Fibroblast of skin of left quadriceps (primary cell): ENCODE data around the gene SMIM38.

Source experiments
- DNase-seq, 2 experiments: peaks; one replicate each; pipeline ENCODE4 v3.0.0-alpha.2; 2013; ENCODE audit warnings: low read depth in 2 of 2

Gene SMIM38

GRCh38 chr11:69159150-69159852, 3.6 kb downstream of the SMIM38 start:
- no peak for DNase-seq

GRCh38 chr11:69160296-69161116, 4.8 kb downstream of the SMIM38 start:
- no peak for DNase-seq

GRCh38 chr11:69161117-69161407, 5.3 kb downstream of the SMIM38 start:
- no peak for DNase-seq

GRCh38 chr11:69162505-69162904, 6.8 kb downstream of the SMIM38 start:
- DNase-seq, result no peak

- DNase-seq, result no peak
These were observed 8.1 kb downstream of the SMIM38 start for GRCh38 chr11:69163842-69164241.

- no peak for DNase-seq
These were observed 9.1 kb downstream of the SMIM38 start for GRCh38 chr11:69164824-69165223.

GRCh38 chr11:69165775-69166174, 10.0 kb downstream of the SMIM38 start:
- DNase-seq, result no peak

GRCh38 chr11:69166218-69167115, 10.7 kb downstream of the SMIM38 start:
- peak; percentile 58 to 68 for DNase-seq

GRCh38 chr11:69167130-69167915, 11.6 kb downstream of the SMIM38 start:
- no peak for DNase-seq

- no peak for DNase-seq
These were observed 12.4 kb downstream of the SMIM38 start for GRCh38 chr11:69167916-69168691.

GRCh38 chr11:69169479-69169878, 13.7 kb downstream of the SMIM38 start:
- DNase-seq, result no peak

GRCh38 chr11:69170704-69171103, 15.0 kb downstream of the SMIM38 start:
- DNase-seq, result no peak

- DNase-seq, result no peak
These were observed 15.9 kb downstream of the SMIM38 start for GRCh38 chr11:69171476-69172240.

GRCh38 chr11:69172674-69173073, 16.9 kb downstream of the SMIM38 start:
- DNase-seq, result no peak

GRCh38 chr11:69173331-69173730, 17.6 kb downstream of the SMIM38 start:
- no peak for DNase-seq

- DNase-seq, result no peak
These were observed 18.3 kb downstream of the SMIM38 start for GRCh38 chr11:69173925-69174581.

GRCh38 chr11:69174841-69175240, 19.1 kb downstream of the SMIM38 start:
- no peak for DNase-seq

- DNase-seq, result no peak
These were observed 23.2 kb downstream of the SMIM38 start for GRCh38 chr11:69178819-69179482.

GRCh38 chr11:69180226-69180625, 24.5 kb downstream of the SMIM38 start:
- DNase-seq, result no peak
